ENCODE results near the gene ABCC4.

- no peak for TF ChIP-seq CTCF (IDR thresholded peaks at IDR 0.05; ENCODE audit: poor library complexity)
- no peak for TF ChIP-seq EZH2 (IDR thresholded peaks at IDR 0.05; ENCODE audit: borderline replicate concordance)
Observed at GRCh38 chr13:95212983-95213850, 88.0 kb downstream of the ABCC4 start.

Measured in hepatocyte (in vitro differentiated cells).